ENCODE data around the gene CAMSAP1.

- no peak for TF ChIP-seq CTCF (IDR thresholded peaks at IDR 0.05)
- no peak for TF ChIP-seq POLR2A (IDR thresholded peaks at IDR 0.05)
These were observed 24.0 kb upstream of the CAMSAP1 start for GRCh38 chr9:135931349-135931820.

Measured in esophagus squamous epithelium (tissue), 4 donors.